Measurements from ENCODE around the gene A2M.

The A2M gene

GRCh38 chr12:9050521-9051157 lies 65.1 kb downstream of the A2M start (continued):
- no peak for TF ChIP-seq ZEB2 (tag by site-specific recombination; IDR thresholded peaks at IDR 0.05)
- TF ChIP-seq ZNF114 (tag by site-specific recombination; IDR thresholded peaks at IDR 0.05) = no peak

GRCh38 chr12:9049520-9050133 lies 66.1 kb downstream of the A2M start:
- H3K36me3 ChIP-seq (ENCODE audit: control insufficient read depth in 2 of 2, insufficient read depth in 1 of 2, low read length in 2 of 2) = no peaks in the 10 kb centered on the region
- no peak overlapping the region for H3K27ac ChIP-seq (ENCODE audit: extremely low read depth, low read depth, low read length)
- H3K4me3 ChIP-seq (ENCODE audit: low read depth, low read length) = no peak overlapping the region
- H3K9me3 ChIP-seq (ENCODE audit: control insufficient read depth, insufficient read depth, low read depth, low read length) = no peaks in the 10 kb centered on the region
- ChIA-PET CTCF (interaction anchor here (0.5 to 4.7 kb wide), 46 partner anchors 9 to 602 kb away, joined by 3 to 45 read pairs (median 4); partner anchors contain the start of genes A2ML1, M6PR and PHC1), POLR2A (interaction anchor here (0.6 kb wide), 1 partner anchor 367 kb away, joined by 5 read pairs; no protein-coding TSS in a partner anchor)
- TF ChIP-seq ZNF664 (tag by site-specific recombination; IDR thresholded peaks at IDR 0.05) (0 out of 2 replicates have a peak, but pooled peaks have one; percentile 18), ZNF530 (tag by site-specific recombination; IDR thresholded peaks at IDR 0.05; ENCODE audit: low read depth) (no peak), ZNF2 (tag by site-specific recombination; IDR thresholded peaks at IDR 0.05) (0 out of 2 replicates have a peak, but pooled peaks have one; percentile 30), ZBTB48 (tag by site-specific recombination; IDR thresholded peaks at IDR 0.05) (no peak), ZNF654 (tag by site-specific recombination; IDR thresholded peaks at IDR 0.05; ENCODE audit: low read depth) (peak; percentile 90), ZNF416 (tag by site-specific recombination; IDR thresholded peaks at IDR 0.05) (no peak), ZNF24 (tag by site-specific recombination; IDR thresholded peaks at IDR 0.05) (0 out of 2 replicates have a peak, but pooled peaks have one; percentile 20)
- no peaks in the 10 kb centered on the region for H3K4me1 ChIP-seq (ENCODE audit: control insufficient read depth, insufficient read depth, low read length)

- POLR2A ChIA-PET = interaction anchor here (0.6 kb wide), 1 partner anchor 367 kb away, joined by 5 read pairs; no protein-coding TSS in a partner anchor
Observed at GRCh38 chr12:9048930-9049329, 66.8 kb downstream of the A2M start.

More at GRCh38 chr12:9048930-9049329, 66.8 kb downstream of the A2M start:
- CTCF ChIA-PET = interaction anchor here (0.6 to 4.7 kb wide), 26 partner anchors 9 to 505 kb away, joined by 3 to 45 read pairs (median 6); partner anchors contain the start of genes M6PR and PHC1
- no peak overlapping the region for H3K27ac ChIP-seq (ENCODE audit: extremely low read depth, low read depth, low read length)
- H3K9me3 ChIP-seq (ENCODE audit: control insufficient read depth, insufficient read depth, low read depth, low read length) = no peaks in the 10 kb centered on the region
- H3K36me3 ChIP-seq (ENCODE audit: control insufficient read depth in 2 of 2, insufficient read depth in 1 of 2, low read length in 2 of 2) = no peaks in the 10 kb centered on the region
- H3K4me1 ChIP-seq (ENCODE audit: control insufficient read depth, insufficient read depth, low read length) = no peaks in the 10 kb centered on the region
- no peak overlapping the region for H3K4me3 ChIP-seq (ENCODE audit: low read depth, low read length)
- TF ChIP-seq ZNF624 (tag by site-specific recombination; IDR thresholded peaks at IDR 0.05) = no peak
- no peak for TF ChIP-seq ZFHX2 (tag by site-specific recombination; conservative IDR thresholded peaks at IDR 0.05)
- no peak for TF ChIP-seq ZNF596 (tag by site-specific recombination; IDR thresholded peaks at IDR 0.05)
- TF ChIP-seq SCRT2 (tag by site-specific recombination; IDR thresholded peaks at IDR 0.05) = no peak
- TF ChIP-seq, protein P1, sequence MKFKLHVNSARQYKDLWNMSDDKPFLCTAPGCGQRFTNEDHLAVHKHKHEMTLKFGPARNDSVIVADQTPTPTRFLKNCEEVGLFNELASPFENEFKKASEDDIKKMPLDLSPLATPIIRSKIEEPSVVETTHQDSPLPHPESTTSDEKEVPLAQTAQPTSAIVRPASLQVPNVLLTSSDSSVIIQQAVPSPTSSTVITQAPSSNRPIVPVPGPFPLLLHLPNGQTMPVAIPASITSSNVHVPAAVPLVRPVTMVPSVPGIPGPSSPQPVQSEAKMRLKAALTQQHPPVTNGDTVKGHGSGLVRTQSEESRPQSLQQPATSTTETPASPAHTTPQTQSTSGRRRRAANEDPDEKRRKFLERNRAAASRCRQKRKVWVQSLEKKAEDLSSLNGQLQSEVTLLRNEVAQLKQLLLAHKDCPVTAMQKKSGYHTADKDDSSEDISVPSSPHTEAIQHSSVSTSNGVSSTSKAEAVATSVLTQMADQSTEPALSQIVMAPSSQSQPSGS (tag by site-specific recombination; IDR thresholded peaks at IDR 0.05; ENCODE audit: low read depth) = no peak
- no peak for TF ChIP-seq SP7 (tag by site-specific recombination; IDR thresholded peaks at IDR 0.05)
- TF ChIP-seq, protein P2, sequence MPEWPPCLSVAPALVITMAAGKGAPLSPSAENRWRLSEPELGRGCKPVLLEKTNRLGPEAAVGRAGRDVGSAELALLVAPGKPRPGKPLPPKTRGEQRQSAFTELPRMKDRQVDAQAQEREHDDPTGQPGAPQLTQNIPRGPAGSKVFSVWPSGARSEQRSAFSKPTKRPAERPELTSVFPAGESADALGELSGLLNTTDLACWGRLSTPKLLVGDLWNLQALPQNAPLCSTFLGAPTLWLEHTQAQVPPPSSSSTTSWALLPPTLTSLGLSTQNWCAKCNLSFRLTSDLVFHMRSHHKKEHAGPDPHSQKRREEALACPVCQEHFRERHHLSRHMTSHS (tag by site-specific recombination; IDR thresholded peaks at IDR 0.05) = no peak
- no peak for TF ChIP-seq PRDM1 (tag by site-specific recombination; IDR thresholded peaks at IDR 0.05)
- no peak for TF ChIP-seq ZNF544 (tag by site-specific recombination; IDR thresholded peaks at IDR 0.05)
- no peak for TF ChIP-seq ZNF354C (tag by site-specific recombination; IDR thresholded peaks at IDR 0.05; ENCODE audit: borderline replicate concordance, low read depth)
- no peak for TF ChIP-seq ZNF23 (tag by site-specific recombination; IDR thresholded peaks at IDR 0.05; ENCODE audit: borderline replicate concordance)
- no peak for TF ChIP-seq ZNF571 (tag by site-specific recombination; IDR thresholded peaks at IDR 0.05)
- no peak for TF ChIP-seq ZNF664 (tag by site-specific recombination; IDR thresholded peaks at IDR 0.05)
- TF ChIP-seq ZNF560 (tag by site-specific recombination; IDR thresholded peaks at IDR 0.05; ENCODE audit: borderline replicate concordance) = no peak
- no peak for TF ChIP-seq ZNF768 (tag by site-specific recombination; IDR thresholded peaks at IDR 0.05)
- TF ChIP-seq, protein P3, sequence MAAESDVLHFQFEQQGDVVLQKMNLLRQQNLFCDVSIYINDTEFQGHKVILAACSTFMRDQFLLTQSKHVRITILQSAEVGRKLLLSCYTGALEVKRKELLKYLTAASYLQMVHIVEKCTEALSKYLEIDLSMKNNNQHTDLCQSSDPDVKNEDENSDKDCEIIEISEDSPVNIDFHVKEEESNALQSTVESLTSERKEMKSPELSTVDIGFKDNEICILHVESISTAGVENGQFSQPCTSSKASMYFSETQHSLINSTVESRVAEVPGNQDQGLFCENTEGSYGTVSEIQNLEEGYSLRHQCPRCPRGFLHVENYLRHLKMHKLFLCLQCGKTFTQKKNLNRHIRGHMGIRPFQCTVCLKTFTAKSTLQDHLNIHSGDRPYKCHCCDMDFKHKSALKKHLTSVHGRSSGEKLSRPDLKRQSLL (tag by site-specific recombination; IDR thresholded peaks at IDR 0.05) = no peak

Data from HEK293 (cell line).